Vagina (tissue), 2 donors: ENCODE measurements around the gene CTSH. TPM values are rescaled to one million over a fixed set of nuclear protein-coding genes. Genes with fewer than 3 reads are reported as not detected.

ENCODE experiments used
- DNase-seq, 2 donors: peaks; one replicate each; pipeline ENCODE4 v3.0.0-alpha.2; 2017; ENCODE audit errors: extremely low spot score in 2 of 2
- H3K27ac ChIP-seq: fragments of 200-600 bp; sonication (generic); one replicate; pipeline ENCODE4 v1.5.1; 2019
- H3K27me3 ChIP-seq: fragments of 200-600 bp; sonication (generic); one replicate; pipeline ENCODE4 v1.5.1; 2019
- H3K36me3 ChIP-seq, 2 donors: fragments of 200-600 bp; sonication (generic); one replicate each; pipeline ENCODE4 v1.5.1; 2017 to 2019
- H3K4me1 ChIP-seq: fragments of 200-600 bp; sonication (generic); one replicate; pipeline ENCODE4 v1.5.1; 2019
- H3K4me3 ChIP-seq, 2 donors: fragments of 200-600 bp; sonication (generic); 1 replicate in 1 of 2; 2 replicates in 1 of 2; pipeline ENCODE4 v1.5.1; 2016 to 2019
- H3K9me3 ChIP-seq: fragments of 200-600 bp; sonication (generic); one replicate; pipeline ENCODE4 v1.5.1; 2019
- CTCF ChIP-seq, 3 experiments: fragments of 450-650 bp in 2 of 3; fragments of 200-600 bp in 1 of 3; sonication (generic) in 1 of 3; IDR thresholded peaks; one replicate each; pipeline ENCODE4 v1.5.1; 2017 to 2019; ENCODE audit warnings: antibody characterized with exemption in 3 of 3, mild to moderate bottlenecking in 2 of 3, moderate library complexity in 2 of 3
- POLR2A ChIP-seq, 2 donors: fragments of 450-650 bp; IDR thresholded peaks; one replicate each; pipeline ENCODE4 v1.6.1; 2017; ENCODE audit warnings: antibody characterized with exemption in 2 of 2, mild to moderate bottlenecking in 2 of 2, moderate library complexity in 2 of 2
- POLR2AphosphoS5 ChIP-seq, 2 donors: sonication (generic); formaldehyde crosslinking; IDR thresholded peaks; one replicate each; pipeline ENCODE4 v1.9.0; 2017; ENCODE audit warnings: antibody characterized with exemption in 2 of 2, mild to moderate bottlenecking in 2 of 2, low read depth in 1 of 2; ENCODE audit not compliant: insufficient read depth in 1 of 2
- intact Hi-C: fragments of 100-400 bp; cut with DNase I; formaldehyde crosslinking; loops from one replicate; pipeline ENCODE4 v1.15.1; 2023
- total RNA-seq: library from RNA; depleted of rRNA; stranded (reverse); fragments of >200 nt; gene quantifications from one replicate; pipeline ENCODE4 v1.2.3, GENCODE V29; 2016

CTSH gene
- total RNA-seq, 1 donor from 2014 or later: 110 TPM

DNA sequence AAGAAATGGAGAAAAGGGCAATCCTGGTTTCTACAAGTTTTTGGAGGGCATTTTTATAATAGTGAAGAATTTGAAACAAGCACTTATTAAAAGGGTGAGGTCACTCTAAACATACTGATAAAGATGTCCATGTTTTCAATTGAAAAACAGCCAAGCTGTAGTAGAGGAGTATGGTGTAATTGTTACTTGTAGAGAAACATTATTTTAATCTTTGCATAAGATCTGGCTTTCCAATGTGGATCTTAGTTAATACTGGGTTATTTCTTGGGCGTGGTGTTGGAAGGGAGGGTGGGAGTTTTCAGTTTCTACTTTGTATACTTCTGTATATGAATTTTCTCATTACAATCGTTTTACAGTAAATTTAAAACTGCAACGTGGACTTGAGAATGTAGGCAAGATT, 49.4 kb downstream of the CTSH start:
- intact Hi-C loops: no loop called here
- H3K36me3 ChIP-seq: peaks cover 2 to 83% of the 10 kb centered on the region in 2 donors

GRCh38 chr15:78893538-78893937, 51.3 kb downstream of the CTSH start:
- peaks cover 2 to 79% of the 10 kb centered on the region in 2 donors for H3K36me3 ChIP-seq
- intact Hi-C loops: no loop called here
- no peak for TF ChIP-seq POLR2A (IDR thresholded peaks at IDR 0.05)
- TF ChIP-seq POLR2AphosphoS5 (IDR thresholded peaks at IDR 0.05; ENCODE audit: insufficient read depth in 1 of 2, low read depth in 1 of 2): no peak
- no peak for TF ChIP-seq CTCF (IDR thresholded peaks at IDR 0.05)

More for the DNA sequence above, 49.4 kb downstream of the CTSH start:
- no peak for DNase-seq
- Histone ChIP-seq H3K27me3 (no peaks in the 10 kb centered on the region), H3K4me3 (no peak overlapping the region), H3K27ac (no peak overlapping the region), H3K9me3 (no peaks in the 10 kb centered on the region), H3K4me1 (no peaks in the 10 kb centered on the region)
- no peak for TF ChIP-seq POLR2A (IDR thresholded peaks at IDR 0.05)
- TF ChIP-seq CTCF (IDR thresholded peaks at IDR 0.05): no peak
- no peak for TF ChIP-seq POLR2AphosphoS5 (IDR thresholded peaks at IDR 0.05; ENCODE audit: insufficient read depth in 1 of 2, low read depth in 1 of 2)

DNA sequence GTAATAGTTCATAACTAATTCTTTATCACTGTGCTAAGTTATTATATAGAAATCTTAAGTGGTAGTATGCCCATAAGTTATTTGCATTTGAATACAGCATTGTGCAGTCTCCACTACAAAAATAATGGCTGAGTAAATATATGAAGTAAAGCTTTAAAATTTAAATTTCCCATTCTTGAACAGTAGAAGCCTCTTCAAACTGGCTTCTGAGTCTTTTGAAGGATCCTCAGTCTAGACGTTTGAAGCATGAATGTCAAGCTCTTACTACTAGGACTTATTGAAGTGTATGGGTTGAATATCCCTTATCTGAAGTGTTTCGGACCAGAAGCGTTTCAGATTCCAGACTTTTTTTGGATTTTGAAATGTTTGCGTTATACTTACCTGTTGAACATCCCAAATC, 55.8 kb downstream of the CTSH start:
- Histone ChIP-seq H3K9me3 (no peaks in the 10 kb centered on the region), H3K27me3 (no peaks in the 10 kb centered on the region), H3K4me3 (no peak overlapping the region), H3K27ac (no peak overlapping the region), H3K4me1 (peaks cover 16% of the 10 kb centered on the region), H3K36me3 (peaks cover 0 to 86% of the 10 kb centered on the region in 2 donors)
- intact Hi-C loops: no loop called here
- no peak for TF ChIP-seq CTCF (IDR thresholded peaks at IDR 0.05)
- no peak for TF ChIP-seq POLR2A (IDR thresholded peaks at IDR 0.05)
- no peak for TF ChIP-seq POLR2AphosphoS5 (IDR thresholded peaks at IDR 0.05; ENCODE audit: insufficient read depth in 1 of 2, low read depth in 1 of 2)
- no peak for DNase-seq

More at GRCh38 chr15:78893538-78893937, 51.3 kb downstream of the CTSH start:
- no peak for DNase-seq
- H3K4me3 ChIP-seq: no peak overlapping the region
- H3K27me3 ChIP-seq: no peaks in the 10 kb centered on the region
- no peaks in the 10 kb centered on the region for H3K9me3 ChIP-seq
- no peak overlapping the region for H3K27ac ChIP-seq
- no peaks in the 10 kb centered on the region for H3K4me1 ChIP-seq

- TF ChIP-seq POLR2A (IDR thresholded peaks at IDR 0.05) (no peak), CTCF (IDR thresholded peaks at IDR 0.05) (no peak), POLR2AphosphoS5 (IDR thresholded peaks at IDR 0.05; ENCODE audit: insufficient read depth in 1 of 2, low read depth in 1 of 2) (no peak)
- Histone ChIP-seq H3K36me3 (peaks cover 0 to 38% of the 10 kb centered on the region in 2 donors), H3K9me3 (no peaks in the 10 kb centered on the region), H3K4me1 (peaks cover 84% of the 10 kb centered on the region), H3K27ac (no peak overlapping the region), H3K27me3 (no peaks in the 10 kb centered on the region), H3K4me3 (no peak overlapping the region)
- intact Hi-C loops: no loop called here
- DNase-seq: no peak
These were observed 63.2 kb downstream of the CTSH start for GRCh38 chr15:78881681-78882080.

DNA sequence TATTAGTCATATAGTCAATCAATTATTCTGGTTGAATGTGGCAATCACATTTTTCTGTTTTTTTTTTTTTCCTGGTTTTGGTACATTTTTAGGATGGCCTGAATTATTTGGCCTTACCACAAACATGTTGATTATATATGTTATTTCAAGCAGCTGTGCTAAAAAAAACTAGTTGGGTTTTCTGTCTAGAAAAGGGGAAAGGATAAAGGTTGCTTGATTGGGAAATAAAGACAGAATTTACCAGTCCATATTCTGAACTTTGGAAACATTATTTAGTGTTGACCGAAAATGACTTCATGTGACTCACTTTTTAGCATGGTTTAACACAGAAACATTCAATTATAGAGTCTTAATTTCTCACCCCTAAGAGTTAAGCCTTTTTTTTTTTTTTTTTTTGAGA, 64.0 kb downstream of the CTSH start:
- peaks cover 89% of the 10 kb centered on the region for H3K4me1 ChIP-seq
- intact Hi-C loops: no loop called here
- no peak overlapping the region for H3K27ac ChIP-seq
- no peak for DNase-seq
- H3K4me3 ChIP-seq: no peak overlapping the region
- TF ChIP-seq POLR2A (IDR thresholded peaks at IDR 0.05) (no peak), CTCF (IDR thresholded peaks at IDR 0.05) (no peak), POLR2AphosphoS5 (IDR thresholded peaks at IDR 0.05; ENCODE audit: insufficient read depth in 1 of 2, low read depth in 1 of 2) (no peak)
- H3K9me3 ChIP-seq: no peaks in the 10 kb centered on the region
- H3K36me3 ChIP-seq: peaks cover 0 to 29% of the 10 kb centered on the region in 2 donors
- H3K27me3 ChIP-seq: no peaks in the 10 kb centered on the region
